ENCODE data around the gene GRIA4. TPM values are rescaled to one million over a fixed set of nuclear protein-coding genes. Genes with fewer than 3 reads are reported as not detected.

The GRIA4 gene
- total RNA-seq, 2 experiments from 2014 or later, result not detected

- DNase-seq, result no peak
- intact Hi-C loops (cut with micrococcal nuclease), result no loop called here
- no peaks in the 10 kb centered on the region for H3K36me3 Mint-ChIP-seq (ENCODE audit: low read depth)
- TF ChIP-seq, protein P1, sequence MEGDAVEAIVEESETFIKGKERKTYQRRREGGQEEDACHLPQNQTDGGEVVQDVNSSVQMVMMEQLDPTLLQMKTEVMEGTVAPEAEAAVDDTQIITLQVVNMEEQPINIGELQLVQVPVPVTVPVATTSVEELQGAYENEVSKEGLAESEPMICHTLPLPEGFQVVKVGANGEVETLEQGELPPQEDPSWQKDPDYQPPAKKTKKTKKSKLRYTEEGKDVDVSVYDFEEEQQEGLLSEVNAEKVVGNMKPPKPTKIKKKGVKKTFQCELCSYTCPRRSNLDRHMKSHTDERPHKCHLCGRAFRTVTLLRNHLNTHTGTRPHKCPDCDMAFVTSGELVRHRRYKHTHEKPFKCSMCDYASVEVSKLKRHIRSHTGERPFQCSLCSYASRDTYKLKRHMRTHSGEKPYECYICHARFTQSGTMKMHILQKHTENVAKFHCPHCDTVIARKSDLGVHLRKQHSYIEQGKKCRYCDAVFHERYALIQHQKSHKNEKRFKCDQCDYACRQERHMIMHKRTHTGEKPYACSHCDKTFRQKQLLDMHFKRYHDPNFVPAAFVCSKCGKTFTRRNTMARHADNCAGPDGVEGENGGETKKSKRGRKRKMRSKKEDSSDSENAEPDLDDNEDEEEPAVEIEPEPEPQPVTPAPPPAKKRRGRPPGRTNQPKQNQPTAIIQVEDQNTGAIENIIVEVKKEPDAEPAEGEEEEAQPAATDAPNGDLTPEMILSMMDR (IDR thresholded peaks at IDR 0.05), result no peak
- no peak overlapping the region for H3K27ac Mint-ChIP-seq
- no peaks in the 10 kb centered on the region for H3K27me3 Mint-ChIP-seq
- CTCF ChIA-PET, result no interaction called here
- H3K4me3 Mint-ChIP-seq, result no peak overlapping the region
- POLR2A ChIA-PET, result no interaction called here
- no peaks in the 10 kb centered on the region for H3K9me3 Mint-ChIP-seq
- no peaks in the 10 kb centered on the region for H3K4me1 Mint-ChIP-seq (ENCODE audit: low read depth)
- ATAC-seq, result no peak
Measured at GRCh38 chr11:105834461-105834860, 224.6 kb downstream of the GRIA4 start.

GRCh38 chr11:105838668-105839384 lies 229.0 kb downstream of the GRIA4 start:
- ChIA-PET POLR2A (no interaction called here), CTCF (no interaction called here)
- TF ChIP-seq, protein P1 (IDR thresholded peaks at IDR 0.05), result no peak
- ATAC-seq (no peak), DNase-seq (no peak)
- no peak overlapping the region for H3K4me3 Mint-ChIP-seq
- no peaks in the 10 kb centered on the region for H3K36me3 Mint-ChIP-seq (ENCODE audit: low read depth)
- no peak overlapping the region for H3K27ac Mint-ChIP-seq
- intact Hi-C loops (cut with micrococcal nuclease), result no loop called here
- no peaks in the 10 kb centered on the region for H3K27me3 Mint-ChIP-seq
- no peaks in the 10 kb centered on the region for H3K4me1 Mint-ChIP-seq (ENCODE audit: low read depth)
- no peaks in the 10 kb centered on the region for H3K9me3 Mint-ChIP-seq

DNA sequence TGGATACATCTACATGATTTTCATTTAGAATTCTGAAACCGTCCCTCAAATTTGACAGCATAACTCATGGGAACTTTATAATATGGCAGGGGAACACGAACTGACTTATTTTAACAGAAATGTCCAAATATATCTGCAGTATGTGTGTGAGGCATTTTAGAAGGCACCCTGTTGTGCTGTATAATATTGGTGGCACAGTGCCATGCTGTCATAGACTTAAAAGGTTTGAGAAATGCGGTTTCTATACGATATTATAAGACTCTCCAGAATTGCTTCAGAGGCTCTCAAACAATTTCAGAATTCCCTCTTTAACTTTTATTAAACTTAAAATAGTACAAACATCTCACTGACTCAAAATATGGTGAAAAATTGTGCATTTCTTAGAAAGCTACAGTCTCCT lies 230.5 kb downstream of the GRIA4 start:
- Mint-ChIP-seq H3K36me3 (ENCODE audit: low read depth) (no peaks in the 10 kb centered on the region), H3K4me1 (ENCODE audit: low read depth) (no peaks in the 10 kb centered on the region), H3K27me3 (no peaks in the 10 kb centered on the region), H3K9me3 (no peaks in the 10 kb centered on the region), H3K4me3 (no peak overlapping the region), H3K27ac (no peak overlapping the region)
- ATAC-seq, result no peak
- TF ChIP-seq, protein P1 (IDR thresholded peaks at IDR 0.05), result no peak
- ChIA-PET CTCF (no interaction called here), POLR2A (no interaction called here)
- intact Hi-C loops (cut with micrococcal nuclease), result no loop called here
- DNase-seq, result no peak

DNA sequence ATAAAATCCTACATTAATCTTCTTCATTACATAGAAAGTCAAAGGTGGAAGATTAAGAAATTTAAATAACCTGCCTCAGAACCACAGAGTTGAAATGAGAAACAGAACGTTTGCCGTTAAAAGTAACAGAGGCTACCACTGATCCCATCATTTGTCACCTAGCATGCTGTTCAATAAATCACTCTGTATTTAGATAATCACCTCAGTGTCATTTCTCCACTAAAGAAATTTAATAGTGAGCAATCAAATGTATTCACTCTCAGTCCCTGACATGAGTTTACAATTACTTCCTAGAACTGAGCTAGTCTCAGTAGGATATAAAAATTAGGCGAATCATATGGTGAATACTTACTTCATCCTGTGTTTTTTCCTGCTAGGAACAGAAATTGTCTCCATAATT lies 242.5 kb downstream of the GRIA4 start:
- TF ChIP-seq, protein P1 (IDR thresholded peaks at IDR 0.05), result no peak
- Mint-ChIP-seq H3K4me1 (ENCODE audit: low read depth) (no peaks in the 10 kb centered on the region), H3K36me3 (ENCODE audit: low read depth) (no peaks in the 10 kb centered on the region), H3K27me3 (peaks cover 5% of the 10 kb centered on the region), H3K27ac (no peak overlapping the region), H3K4me3 (no peak overlapping the region), H3K9me3 (no peaks in the 10 kb centered on the region)
- ChIA-PET CTCF (no interaction called here), POLR2A (no interaction called here)
- intact Hi-C loops (cut with micrococcal nuclease), result no loop called here
- ATAC-seq (no peak), DNase-seq (no peak)

DNA sequence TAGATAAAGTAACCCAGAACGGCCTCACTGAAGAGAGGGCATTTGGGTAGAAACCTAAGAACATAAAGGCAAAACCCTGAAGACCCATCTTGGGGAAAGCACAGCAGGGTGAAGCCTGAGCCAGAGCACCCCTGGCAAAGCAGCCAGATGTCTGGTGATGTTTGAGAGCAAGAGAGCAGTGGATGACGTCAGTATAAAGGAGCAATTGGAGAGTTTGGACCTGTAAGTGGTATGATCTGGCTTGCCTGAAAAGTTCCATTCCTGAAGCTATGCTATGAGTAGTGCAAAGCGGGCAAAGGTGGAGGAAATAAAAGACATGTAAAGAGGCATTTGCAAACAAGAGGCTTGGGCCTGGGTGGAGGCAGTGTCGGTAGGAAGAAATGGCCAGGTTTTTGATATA lies 244.4 kb downstream of the GRIA4 start:
- H3K4me3 Mint-ChIP-seq, result no peak overlapping the region
- no peaks in the 10 kb centered on the region for H3K9me3 Mint-ChIP-seq
- no peak overlapping the region for H3K27ac Mint-ChIP-seq
- CTCF ChIA-PET, result no interaction called here
- TF ChIP-seq, protein P1 (IDR thresholded peaks at IDR 0.05), result no peak
- POLR2A ChIA-PET, result no interaction called here
- H3K27me3 Mint-ChIP-seq, result peaks cover 6% of the 10 kb centered on the region
- H3K4me1 Mint-ChIP-seq (ENCODE audit: low read depth), result no peaks in the 10 kb centered on the region
- DNase-seq (no peak), ATAC-seq (no peak)
- intact Hi-C loops (cut with micrococcal nuclease), result no loop called here
- H3K36me3 Mint-ChIP-seq (ENCODE audit: low read depth), result no peaks in the 10 kb centered on the region
